Breast epithelium (tissue), 3 donors: ENCODE data around the gene RGS7.

ENCODE experiments used
- POLR2A ChIP-seq: fragments of 450-650 bp; IDR thresholded peaks from one replicate; pipeline ENCODE4 v1.6.1; 2016; ENCODE audit warnings: antibody characterized with exemption, mild to moderate bottlenecking, moderate library complexity
- POLR2AphosphoS5 ChIP-seq, 3 donors: sonication (generic); formaldehyde crosslinking; IDR thresholded peaks; one replicate each; pipeline ENCODE4 v1.6.1; 2017; ENCODE audit warnings: antibody characterized with exemption in 3 of 3
- TF ChIP-seq, protein P1 (sequence below), 3 donors: fragments of 450-650 bp; IDR thresholded peaks; one replicate each; pipeline ENCODE4 v1.5.1; 2016 to 2017; ENCODE audit warnings: antibody characterized with exemption in 3 of 3, mild to moderate bottlenecking in 3 of 3, moderate library complexity in 3 of 3

DNA sequence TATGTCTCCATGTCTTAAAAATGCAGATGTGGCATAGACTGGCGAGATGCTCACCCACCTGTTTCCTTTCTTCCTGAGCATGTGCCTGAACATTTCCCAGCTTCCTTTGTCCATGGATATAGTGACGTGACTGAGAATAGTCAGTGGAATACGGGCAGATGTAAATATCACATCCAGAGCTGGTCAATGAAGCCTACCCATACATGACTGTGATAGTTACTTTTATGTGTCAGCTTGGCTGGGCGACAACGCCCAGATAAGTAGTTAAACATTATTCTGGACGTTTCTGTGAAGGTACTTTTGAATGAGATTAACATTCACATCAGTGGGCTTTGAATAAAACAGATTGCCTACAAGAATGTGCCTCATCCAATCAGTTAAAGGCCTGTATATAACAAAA lies 135.7 kb downstream of the RGS7 start:
- TF ChIP-seq, protein P1, sequence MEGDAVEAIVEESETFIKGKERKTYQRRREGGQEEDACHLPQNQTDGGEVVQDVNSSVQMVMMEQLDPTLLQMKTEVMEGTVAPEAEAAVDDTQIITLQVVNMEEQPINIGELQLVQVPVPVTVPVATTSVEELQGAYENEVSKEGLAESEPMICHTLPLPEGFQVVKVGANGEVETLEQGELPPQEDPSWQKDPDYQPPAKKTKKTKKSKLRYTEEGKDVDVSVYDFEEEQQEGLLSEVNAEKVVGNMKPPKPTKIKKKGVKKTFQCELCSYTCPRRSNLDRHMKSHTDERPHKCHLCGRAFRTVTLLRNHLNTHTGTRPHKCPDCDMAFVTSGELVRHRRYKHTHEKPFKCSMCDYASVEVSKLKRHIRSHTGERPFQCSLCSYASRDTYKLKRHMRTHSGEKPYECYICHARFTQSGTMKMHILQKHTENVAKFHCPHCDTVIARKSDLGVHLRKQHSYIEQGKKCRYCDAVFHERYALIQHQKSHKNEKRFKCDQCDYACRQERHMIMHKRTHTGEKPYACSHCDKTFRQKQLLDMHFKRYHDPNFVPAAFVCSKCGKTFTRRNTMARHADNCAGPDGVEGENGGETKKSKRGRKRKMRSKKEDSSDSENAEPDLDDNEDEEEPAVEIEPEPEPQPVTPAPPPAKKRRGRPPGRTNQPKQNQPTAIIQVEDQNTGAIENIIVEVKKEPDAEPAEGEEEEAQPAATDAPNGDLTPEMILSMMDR (IDR thresholded peaks at IDR 0.05), result no peak
- TF ChIP-seq POLR2A (no peak), POLR2AphosphoS5 (IDR thresholded peaks at IDR 0.05) (no peak)
